B cell (primary cell): ENCODE data around the gene CNR2.

Experiments
- EZH2 ChIP-seq: IDR thresholded peaks from 2 replicates; pipeline ENCODE4 v1.6.1; 2012; ENCODE audit warnings: borderline replicate concordance, low read depth, mild to moderate bottlenecking, moderate library complexity, low read length; ENCODE audit not compliant: insufficient read depth, poor library complexity, severe bottlenecking
- TF ChIP-seq, protein P1 (sequence below): fragments of 200-600 bp; IDR thresholded peaks from one replicate; pipeline ENCODE4 v1.8.0; 2022; ENCODE audit warnings: antibody characterized with exemption, mild to moderate bottlenecking

DNA sequence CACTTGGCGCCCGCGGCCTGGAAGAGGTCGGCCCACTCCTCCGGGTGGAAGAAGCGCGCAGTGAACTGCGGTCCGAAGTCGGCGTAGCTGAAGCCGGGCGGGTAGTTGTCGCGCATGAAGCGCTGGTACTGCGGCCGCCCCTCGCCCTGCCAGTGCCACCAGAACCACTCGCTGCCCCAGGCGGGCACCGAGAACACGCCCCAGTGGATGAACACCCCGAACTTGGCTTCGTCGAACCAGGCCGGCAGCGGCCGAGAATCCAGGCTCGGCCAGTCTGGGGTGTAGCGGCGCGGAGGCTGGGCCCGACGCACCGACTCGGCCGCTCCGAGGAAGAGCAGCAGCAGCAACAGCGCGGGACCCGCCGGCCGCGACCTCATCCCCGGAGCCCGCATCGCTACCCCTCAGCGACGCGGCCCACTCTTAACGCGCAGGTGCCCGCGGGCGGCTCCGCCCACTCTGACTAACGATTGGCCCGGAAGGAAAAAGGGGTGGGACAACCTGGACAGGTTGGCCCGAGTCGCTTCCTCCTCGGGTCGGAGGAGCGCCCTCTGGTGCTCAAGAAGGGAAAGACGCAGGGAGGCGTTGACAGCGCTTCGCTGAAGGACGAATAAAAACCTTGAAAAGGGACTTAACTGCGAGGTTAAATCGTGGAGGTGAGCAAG, 45.1 kb downstream of the CNR2 start, which contains the start of gene FUCA1:
- TF ChIP-seq, protein P1, sequence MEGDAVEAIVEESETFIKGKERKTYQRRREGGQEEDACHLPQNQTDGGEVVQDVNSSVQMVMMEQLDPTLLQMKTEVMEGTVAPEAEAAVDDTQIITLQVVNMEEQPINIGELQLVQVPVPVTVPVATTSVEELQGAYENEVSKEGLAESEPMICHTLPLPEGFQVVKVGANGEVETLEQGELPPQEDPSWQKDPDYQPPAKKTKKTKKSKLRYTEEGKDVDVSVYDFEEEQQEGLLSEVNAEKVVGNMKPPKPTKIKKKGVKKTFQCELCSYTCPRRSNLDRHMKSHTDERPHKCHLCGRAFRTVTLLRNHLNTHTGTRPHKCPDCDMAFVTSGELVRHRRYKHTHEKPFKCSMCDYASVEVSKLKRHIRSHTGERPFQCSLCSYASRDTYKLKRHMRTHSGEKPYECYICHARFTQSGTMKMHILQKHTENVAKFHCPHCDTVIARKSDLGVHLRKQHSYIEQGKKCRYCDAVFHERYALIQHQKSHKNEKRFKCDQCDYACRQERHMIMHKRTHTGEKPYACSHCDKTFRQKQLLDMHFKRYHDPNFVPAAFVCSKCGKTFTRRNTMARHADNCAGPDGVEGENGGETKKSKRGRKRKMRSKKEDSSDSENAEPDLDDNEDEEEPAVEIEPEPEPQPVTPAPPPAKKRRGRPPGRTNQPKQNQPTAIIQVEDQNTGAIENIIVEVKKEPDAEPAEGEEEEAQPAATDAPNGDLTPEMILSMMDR, result peak; percentile 93
- TF ChIP-seq EZH2, result no peak
